Middle frontal gyrus (tissue), 1 donor: ENCODE measurements around the gene SEPTIN5.

Experiments
- DNase-seq: peaks from one replicate; pipeline ENCODE4 v3.0.0-alpha.2; 2015; ENCODE audit warnings: low spot score; ENCODE audit errors: extremely low spot score

The SEPTIN5 gene

DNA sequence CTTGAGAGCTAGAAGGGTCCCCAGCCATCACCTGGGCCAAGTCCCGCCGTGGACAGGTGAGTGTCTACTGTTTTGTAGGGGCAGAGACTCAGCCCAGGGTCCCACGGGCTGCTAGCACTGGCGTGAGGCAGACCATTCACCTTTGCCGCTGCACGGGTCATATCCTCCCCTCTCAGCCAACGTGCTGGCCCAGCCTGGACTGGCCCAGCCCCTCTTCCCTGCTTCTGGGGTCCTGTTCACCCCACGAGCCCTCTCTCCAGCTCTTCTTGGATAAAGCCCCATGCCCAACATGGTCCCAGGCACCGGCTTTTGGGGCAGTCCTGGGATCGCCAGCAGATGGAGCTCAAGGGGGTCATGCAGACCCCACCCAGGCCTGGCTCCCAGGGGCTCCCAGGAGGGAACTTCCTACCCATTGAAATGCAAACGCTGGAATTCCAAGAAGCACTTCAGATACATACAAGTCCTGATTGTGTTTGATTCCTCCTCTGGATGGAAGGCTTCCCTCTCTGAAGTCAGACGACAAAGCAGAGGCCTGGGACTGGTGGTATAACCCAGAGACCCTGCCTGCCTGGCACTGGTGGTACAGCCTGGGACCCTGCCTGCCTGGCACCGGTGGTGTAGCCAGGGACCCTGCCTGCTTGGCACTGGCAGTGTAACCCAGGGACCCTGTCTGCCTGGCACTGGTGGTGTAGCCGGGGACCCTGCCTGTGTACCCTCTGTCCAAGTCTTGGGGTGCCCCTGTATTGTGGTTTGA, 8.9 kb upstream of the SEPTIN5 start:
- DNase-seq: no peak

DNA sequence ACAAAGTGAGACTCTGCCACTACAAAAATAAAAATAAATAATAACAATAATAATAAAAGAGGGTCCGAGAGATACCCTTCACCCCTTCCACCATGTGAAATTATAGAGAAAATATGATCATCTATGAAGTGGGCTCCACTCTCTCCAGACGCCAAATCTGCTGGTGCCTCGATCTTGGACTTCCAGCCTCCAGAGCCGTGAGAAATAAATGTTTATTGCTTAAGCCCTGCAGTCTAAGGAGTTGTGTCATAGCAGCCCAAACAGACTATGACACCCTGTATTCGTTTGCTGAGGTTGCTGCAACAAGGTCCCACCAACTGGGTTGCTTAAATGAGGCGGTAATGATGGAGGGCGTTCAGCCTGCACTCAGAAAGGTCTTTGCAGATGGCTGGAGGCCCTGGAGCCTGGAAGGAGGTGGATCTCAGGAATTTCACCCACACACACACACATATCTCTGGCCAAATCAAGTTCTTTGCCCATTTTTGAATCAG, 7.6 kb upstream of the SEPTIN5 start:
- DNase-seq: no peak

- DNase-seq: no peak
Measured at GRCh38 chr22:19707347-19708290, 6.7 kb upstream of the SEPTIN5 start.

DNA sequence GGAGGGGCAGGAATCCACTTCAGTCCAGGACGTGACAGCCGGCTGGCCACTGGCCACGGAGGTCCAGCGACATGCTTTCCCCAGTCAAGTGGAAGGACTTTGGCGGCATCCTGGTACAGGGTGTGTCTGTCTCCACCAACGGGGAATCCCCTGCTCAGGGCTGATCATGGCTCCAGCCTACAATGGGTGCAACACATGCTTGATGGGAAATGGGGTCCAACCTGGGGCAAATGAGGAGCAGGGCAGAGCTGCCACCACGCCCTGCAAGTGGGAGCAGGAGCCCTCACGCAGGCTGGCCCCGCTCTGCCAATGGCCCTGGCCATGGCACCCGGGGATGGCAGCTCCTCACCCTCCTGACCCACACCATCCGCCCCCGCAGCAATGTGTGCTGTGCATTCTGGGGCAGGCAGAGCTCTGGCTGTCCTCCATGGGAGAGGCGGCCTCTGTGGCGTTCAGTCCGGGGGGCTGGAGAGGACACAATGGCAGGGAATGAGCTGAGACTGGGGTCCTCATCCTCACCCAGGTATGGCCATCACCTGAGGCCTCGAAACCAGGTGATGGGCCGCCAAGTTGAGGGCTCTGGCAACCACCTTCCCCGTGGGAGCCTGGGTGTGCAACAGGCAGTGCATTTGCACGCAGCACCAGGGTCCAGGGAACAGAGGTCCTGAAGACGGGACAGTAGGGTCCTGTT, 5.8 kb upstream of the SEPTIN5 start:
- DNase-seq: no peak

DNA sequence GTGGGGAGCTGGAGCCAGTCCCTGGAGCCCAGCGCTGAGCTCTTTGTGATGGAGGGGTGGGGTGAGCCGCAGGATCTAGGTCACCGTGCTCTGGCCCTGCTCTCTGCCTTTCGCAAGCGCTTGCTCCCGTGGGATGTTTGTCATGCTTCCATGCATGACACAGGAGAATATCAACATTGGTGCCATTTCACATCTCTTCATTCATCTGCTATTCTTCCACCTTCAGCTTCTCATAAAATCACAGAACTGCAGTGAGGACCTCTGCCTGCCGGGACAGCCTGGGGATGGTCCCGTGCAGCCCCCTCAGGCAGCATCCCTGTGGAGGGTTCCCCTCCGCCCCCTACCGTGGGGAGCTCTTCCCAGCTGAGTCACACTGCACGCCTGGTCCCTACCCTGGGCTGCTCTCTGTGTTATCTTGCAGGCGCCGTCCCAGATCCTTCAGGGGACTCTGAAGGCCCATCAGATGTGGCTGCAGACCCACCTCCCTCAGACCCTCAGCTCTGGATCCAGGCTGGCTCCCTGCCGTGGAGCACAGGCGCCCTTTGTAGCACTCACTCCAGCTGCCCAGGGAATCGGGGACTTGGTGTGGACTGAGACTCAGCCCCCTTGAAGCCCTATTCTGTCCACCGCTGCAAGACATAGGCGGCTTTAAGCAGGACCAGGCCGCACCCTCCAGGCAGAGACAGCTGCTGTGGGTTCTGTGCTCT, 5.1 kb upstream of the SEPTIN5 start:
- DNase-seq: no peak

DNA sequence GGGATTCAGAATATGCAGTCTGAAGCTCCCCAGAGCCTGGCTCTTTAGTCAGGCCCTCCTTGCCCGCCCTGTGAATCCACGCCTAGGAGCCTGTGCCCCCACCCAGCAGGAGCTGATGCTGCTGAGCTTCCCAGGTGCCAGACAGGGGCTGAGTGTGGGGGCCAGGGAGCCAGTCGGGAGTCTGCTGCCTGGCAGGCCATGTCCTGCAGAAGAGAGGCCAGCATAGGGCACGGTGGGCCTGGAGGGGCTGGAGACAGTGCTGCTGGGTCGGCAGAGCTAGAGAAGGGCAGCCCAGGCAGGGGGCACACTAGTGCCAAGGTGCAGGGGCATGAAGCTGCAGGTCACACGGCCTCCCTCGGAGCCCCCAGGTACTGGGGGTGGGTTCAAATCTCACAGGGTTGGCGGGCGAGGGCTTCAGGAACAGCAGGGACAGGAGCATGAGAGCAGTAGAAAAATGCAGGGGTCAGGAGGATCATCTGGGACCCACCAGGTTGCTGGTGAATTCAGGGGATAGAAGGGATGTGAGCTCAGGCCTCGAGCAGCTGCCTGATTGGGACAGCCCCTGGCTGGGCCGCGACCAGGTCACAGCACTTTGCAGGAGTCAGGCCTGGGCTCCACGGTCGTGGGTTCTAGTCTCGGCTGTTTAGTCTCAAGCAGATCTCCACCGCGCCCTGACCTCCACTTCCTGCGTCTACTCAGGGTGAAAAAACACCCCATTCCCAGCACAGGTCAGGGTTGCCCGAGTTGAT, 4.1 kb upstream of the SEPTIN5 start:
- DNase-seq: no peak

GRCh38 chr22:19710769-19711106, 3.6 kb upstream of the SEPTIN5 start:
- no peak for DNase-seq

DNA sequence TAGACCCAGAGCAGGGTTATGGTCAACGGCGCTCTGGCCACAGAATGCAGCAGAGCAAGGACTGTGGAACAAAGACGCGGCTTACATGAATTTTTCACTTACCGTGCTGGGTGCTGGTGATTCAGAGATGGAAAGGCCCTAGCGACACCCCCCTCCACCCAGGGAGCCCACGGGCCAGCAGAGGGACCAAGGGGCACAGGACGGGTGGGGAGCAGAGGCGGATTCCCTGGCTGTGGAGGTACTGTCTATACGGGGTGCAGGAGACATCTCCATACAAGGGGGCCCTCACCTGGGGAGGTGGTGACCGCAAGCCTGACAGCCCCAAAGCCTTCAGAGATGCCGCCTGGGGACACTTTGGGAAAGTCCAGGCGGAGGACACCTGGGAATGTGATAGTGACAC, 1.1 kb upstream of the SEPTIN5 start:
- DNase-seq: no peak

GRCh38 chr22:19713650-19714311, 522 bp upstream of the SEPTIN5 start:
- no peak for DNase-seq

DNA sequence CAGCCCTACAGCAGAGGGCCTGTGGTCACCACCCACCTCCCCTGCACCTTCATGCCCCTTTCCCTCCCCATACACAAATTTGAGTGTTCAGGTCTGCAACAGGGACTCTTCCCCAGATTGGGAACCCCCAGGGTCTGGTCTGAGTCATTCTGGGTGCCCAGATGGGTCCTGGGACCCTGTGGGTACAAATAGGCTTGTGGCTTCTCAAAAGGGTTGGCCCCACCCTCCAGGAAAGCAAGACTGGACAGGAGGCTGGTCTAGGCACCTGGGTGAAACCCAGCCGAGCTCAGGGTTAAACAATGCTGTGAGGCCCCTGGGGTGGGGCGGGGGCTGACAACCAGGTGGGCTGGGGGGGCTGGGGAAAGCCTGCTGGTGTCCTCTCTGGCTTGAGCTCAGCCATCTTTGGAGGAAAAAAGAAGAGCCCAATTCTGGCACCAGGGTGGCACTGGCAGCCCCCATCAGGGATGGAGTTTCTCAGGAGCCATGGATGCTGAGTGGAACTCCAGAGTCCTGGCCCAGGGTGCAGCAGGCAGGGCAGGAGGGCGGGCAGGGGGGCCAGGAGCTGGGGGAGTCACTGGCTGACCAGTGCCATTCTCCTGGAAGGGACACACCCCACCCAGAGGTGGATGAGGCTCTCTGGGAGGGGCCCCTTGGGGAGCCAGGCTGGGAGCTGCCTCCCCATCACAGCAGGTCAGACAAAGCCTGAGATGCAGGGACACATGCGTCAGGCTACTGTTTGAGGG, 1.1 kb downstream of the SEPTIN5 start:
- DNase-seq: no peak

DNA sequence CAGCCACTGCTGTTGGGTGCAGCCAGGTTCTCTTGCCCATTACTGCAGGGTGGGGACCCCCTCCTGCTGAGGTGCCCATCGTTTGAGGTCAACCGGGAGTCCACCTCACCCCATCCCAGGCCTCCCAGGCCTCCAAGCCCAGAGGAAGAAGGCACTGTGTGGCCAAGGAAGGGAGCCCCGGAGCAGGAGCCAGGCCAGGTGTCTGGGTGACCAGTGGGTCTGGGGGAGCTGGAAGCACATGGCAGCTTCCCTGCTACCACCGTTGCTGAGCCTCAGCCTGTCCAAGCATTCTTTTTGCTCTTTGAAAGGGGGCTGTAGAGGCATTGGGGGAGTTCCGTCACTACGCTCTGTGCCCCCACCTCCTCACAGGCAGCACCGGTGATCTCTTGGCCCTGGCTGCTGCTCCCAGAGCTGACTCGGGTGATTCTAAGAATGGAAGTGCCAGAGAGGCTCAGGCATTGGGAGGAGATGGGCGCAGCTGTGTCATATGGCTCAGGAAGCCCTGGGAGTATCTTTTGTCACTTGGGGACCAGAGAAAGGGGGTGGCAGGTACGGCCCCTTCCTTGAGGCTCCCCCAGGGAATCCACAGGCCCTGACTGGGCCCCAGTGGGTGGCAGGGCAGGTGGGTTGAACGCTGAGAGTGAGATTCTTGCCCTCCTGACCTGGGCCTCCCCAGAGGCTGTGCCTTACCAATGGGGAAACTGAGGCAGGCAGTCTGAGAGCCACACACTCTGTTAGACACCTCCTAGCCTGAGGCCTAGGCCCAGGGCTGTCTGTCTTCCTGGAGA, 1.9 kb downstream of the SEPTIN5 start:
- no peak for DNase-seq

DNA sequence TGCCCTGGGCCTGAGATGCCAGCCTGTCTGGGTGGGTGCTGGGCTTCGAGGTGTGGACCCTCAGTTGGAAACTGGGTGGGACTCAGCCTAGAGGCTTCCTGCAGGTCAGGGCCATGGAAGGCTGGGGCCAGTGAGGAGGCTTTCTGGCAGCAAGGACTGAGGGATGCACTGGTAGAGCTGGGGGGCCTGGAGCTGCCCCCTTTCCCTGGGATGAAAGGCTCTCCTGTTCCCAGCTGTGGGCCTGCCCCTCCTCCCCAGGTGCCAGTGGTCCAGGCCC, 2.5 kb downstream of the SEPTIN5 start:
- DNase-seq: no peak

DNA sequence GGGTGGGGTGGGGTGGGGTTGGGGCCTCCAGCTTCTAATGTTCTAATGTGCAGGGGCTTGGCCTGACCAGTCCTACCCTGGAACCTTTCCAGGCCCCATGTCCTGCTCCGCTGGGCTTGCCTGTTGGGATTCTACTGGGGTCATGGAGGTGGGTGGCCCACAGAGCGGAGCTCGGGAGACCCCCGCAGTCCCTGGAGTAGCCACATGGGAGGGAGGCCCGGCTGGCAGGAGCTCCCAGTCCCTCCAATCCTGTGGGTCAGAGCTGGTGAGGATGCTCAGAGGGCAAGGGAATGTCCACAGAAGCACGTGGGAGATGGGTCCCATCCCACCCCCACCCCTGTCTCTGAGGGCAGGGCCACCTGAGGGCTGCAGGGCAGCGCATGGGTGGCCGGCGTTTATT, 2.9 kb downstream of the SEPTIN5 start:
- no peak for DNase-seq

DNA sequence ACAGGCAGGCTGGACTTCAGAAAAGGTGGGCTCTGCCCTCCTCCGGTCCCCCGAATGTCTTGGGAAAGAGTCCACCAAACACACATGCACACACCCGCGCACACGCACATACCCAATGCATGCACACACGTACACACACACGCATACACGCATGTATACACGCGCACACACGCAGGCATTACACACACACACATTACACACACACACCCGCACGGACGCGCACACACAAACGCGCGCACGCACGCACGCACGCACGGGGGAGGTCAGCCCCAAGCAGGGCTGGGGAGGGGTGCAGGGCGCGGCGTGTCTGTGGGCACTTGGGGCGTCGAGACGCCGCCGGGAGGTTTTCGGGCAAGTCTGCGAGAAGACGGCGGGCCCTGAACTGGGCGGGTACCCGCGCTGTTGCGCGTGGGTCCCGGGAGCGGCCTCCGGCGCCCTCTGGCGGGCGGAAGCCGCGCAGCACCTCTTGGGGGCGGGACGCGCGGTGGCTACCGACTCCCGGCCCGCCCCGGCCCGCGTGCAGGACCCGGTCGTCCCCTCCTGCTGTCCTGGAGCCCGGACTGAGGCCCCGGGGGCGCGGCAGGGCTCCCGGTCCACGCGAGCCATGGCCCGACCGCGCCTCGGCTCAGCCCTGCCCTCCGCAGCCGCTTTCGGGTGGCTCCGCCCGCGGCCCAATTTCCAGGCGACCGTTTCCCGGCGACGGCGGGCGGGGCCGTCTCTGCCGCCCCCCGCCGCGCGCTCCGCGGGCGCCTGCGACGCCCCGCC, 3.6 kb downstream of the SEPTIN5 start:
- DNase-seq: peak; percentile 14

DNA sequence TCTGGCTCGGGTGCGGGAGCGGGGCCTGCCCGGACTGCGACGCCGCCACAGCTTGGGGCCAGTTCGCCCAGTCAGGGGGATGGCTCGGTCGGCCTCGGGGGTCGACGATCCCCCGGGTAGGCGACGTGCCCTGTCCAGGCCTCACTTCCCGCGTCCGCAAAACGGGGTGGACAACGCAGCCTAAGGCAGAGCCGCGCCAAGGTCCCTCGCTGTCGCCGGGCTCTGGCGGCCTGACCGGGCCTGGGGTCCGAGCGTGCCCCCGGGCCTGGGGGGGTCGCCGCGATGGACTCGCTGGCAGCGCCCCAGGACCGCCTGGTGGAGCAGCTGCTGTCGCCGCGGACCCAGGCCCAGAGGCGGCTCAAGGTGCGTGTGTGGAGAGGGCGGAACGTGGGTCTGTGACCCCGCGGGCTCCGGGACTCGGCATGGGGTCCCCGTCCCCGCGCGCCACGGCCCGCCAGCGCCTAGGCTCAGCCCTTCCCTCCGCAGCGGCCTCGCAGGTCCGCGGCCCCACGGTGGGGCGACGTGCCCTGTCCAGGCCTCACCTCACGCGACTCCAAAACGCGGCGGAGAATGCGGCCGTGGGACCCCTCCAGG, 4.2 kb downstream of the SEPTIN5 start:
- no peak for DNase-seq

- DNase-seq: no peak
Measured at GRCh38 chr22:19719050-19719482, 4.8 kb downstream of the SEPTIN5 start.

GRCh38 chr22:19719488-19720021, 5.3 kb downstream of the SEPTIN5 start:
- no peak for DNase-seq
